Vagina (tissue), 2 donors: Measurements from ENCODE around the gene AUH. TPM values are rescaled to one million over a fixed set of nuclear protein-coding genes. Genes with fewer than 3 reads are reported as not detected.
"Not testable (repeated sequence)": the region's sequence is repeated elsewhere in the genome, so short reads cannot be mapped to it uniquely, and the experiment has no call there.

Experiments
- DNase-seq, 2 donors: peaks; one replicate each; pipeline ENCODE4 v3.0.0-alpha.2; 2017; ENCODE audit errors: extremely low spot score in 2 of 2
- H3K27ac ChIP-seq: fragments of 200-600 bp; sonication (generic); one replicate; pipeline ENCODE4 v1.5.1; 2019
- H3K27me3 ChIP-seq: fragments of 200-600 bp; sonication (generic); one replicate; pipeline ENCODE4 v1.5.1; 2019
- H3K36me3 ChIP-seq, 2 donors: fragments of 200-600 bp; sonication (generic); one replicate each; pipeline ENCODE4 v1.5.1; 2017 to 2019
- H3K4me1 ChIP-seq: fragments of 200-600 bp; sonication (generic); one replicate; pipeline ENCODE4 v1.5.1; 2019
- H3K4me3 ChIP-seq, 2 donors: fragments of 200-600 bp; sonication (generic); 1 replicate in 1 of 2; 2 replicates in 1 of 2; pipeline ENCODE4 v1.5.1; 2016 to 2019
- H3K9me3 ChIP-seq: fragments of 200-600 bp; sonication (generic); one replicate; pipeline ENCODE4 v1.5.1; 2019
- CTCF ChIP-seq, 3 experiments: fragments of 450-650 bp in 2 of 3; fragments of 200-600 bp in 1 of 3; sonication (generic) in 1 of 3; IDR thresholded peaks; one replicate each; pipeline ENCODE4 v1.5.1; 2017 to 2019; ENCODE audit warnings: antibody characterized with exemption in 3 of 3, mild to moderate bottlenecking in 2 of 3, moderate library complexity in 2 of 3
- POLR2A ChIP-seq, 2 donors: fragments of 450-650 bp; IDR thresholded peaks; one replicate each; pipeline ENCODE4 v1.6.1; 2017; ENCODE audit warnings: antibody characterized with exemption in 2 of 2, mild to moderate bottlenecking in 2 of 2, moderate library complexity in 2 of 2
- POLR2AphosphoS5 ChIP-seq, 2 donors: sonication (generic); formaldehyde crosslinking; IDR thresholded peaks; one replicate each; pipeline ENCODE4 v1.9.0; 2017; ENCODE audit warnings: antibody characterized with exemption in 2 of 2, mild to moderate bottlenecking in 2 of 2, low read depth in 1 of 2; ENCODE audit not compliant: insufficient read depth in 1 of 2
- intact Hi-C: fragments of 100-400 bp; cut with DNase I; formaldehyde crosslinking; loops from one replicate; pipeline ENCODE4 v1.15.1; 2023
- total RNA-seq: library from RNA; depleted of rRNA; stranded (reverse); fragments of >200 nt; gene quantifications from one replicate; pipeline ENCODE4 v1.2.3, GENCODE V29; 2016

Gene AUH
- total RNA-seq, 1 donor from 2014 or later, result 39.0 TPM

DNA sequence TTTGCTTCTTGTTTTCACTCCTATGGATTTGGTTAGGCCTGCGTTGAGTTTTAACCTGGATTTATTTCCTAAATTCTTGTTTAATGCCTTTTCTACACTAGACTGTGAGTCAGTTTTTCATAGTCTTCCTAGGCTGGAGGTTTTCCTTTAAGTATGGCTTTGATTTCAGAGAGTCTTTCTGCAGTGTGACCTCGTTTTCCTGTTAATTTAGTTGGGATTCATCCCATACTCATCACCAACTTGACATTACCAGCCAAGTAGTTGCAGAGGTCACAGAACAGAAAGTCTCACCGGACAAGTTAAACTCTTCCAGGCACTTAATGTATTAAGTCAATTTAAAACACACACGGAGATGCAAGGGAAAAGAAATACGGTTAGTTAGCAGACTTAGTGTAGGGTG, 29.7 kb upstream of the AUH start:
- Histone ChIP-seq H3K9me3 (no peaks in the 10 kb centered on the region), H3K4me3 (no peak overlapping the region), H3K27me3 (no peaks in the 10 kb centered on the region), H3K27ac (no peak overlapping the region), H3K4me1 (peaks cover 9% of the 10 kb centered on the region), H3K36me3 (no peaks in the 10 kb centered on the region)
- intact Hi-C loops, result no loop called here
- TF ChIP-seq POLR2AphosphoS5 (IDR thresholded peaks at IDR 0.05; ENCODE audit: insufficient read depth in 1 of 2, low read depth in 1 of 2) (no peak), POLR2A (IDR thresholded peaks at IDR 0.05) (no peak), CTCF (IDR thresholded peaks at IDR 0.05) (no peak)
- DNase-seq, result no peak

DNA sequence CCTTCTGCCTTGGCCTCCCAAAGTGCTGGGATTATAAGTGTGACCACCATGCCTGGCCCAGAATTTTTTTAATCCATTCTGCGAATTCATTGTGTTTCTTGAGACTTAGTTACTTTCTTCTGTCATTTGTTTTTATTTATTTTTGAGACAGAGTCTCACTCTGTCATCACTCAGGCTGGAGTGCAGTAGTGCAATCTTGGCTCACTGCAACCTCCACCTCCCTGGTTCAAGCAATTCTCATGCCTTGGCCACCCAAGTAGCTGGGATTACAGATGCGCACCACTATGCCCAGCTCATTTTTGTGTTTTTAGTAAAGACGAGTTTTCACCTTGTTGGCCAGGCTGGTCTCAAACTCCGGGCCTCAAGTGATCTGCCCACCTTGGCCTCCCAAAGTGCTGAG, 28.0 kb upstream of the AUH start:
- DNase-seq, result not testable (repeated sequence)

GRCh38 chr9:91386765-91387164, 25.0 kb upstream of the AUH start:
- Histone ChIP-seq H3K9me3 (no peaks in the 10 kb centered on the region), H3K4me3 (no peak overlapping the region), H3K36me3 (no peaks in the 10 kb centered on the region), H3K27me3 (no peaks in the 10 kb centered on the region), H3K27ac (no peak overlapping the region), H3K4me1 (no peaks in the 10 kb centered on the region)
- intact Hi-C loops, result no loop called here
- no peak for DNase-seq
- TF ChIP-seq POLR2AphosphoS5 (IDR thresholded peaks at IDR 0.05; ENCODE audit: insufficient read depth in 1 of 2, low read depth in 1 of 2) (no peak), CTCF (IDR thresholded peaks at IDR 0.05) (no peak), POLR2A (IDR thresholded peaks at IDR 0.05) (no peak)

More for the DNA sequence above, 28.0 kb upstream of the AUH start:
- H3K27ac ChIP-seq, H3K9me3 ChIP-seq, H3K36me3 ChIP-seq, H3K4me3 ChIP-seq, H3K4me1 ChIP-seq, intact Hi-C loops, H3K27me3 ChIP-seq: not testable (repeated sequence)

- H3K36me3 ChIP-seq, result no peaks in the 10 kb centered on the region
- no peak for TF ChIP-seq POLR2A (IDR thresholded peaks at IDR 0.05)
- no peak for TF ChIP-seq CTCF (IDR thresholded peaks at IDR 0.05)
- H3K4me1 ChIP-seq, result no peaks in the 10 kb centered on the region
- H3K9me3 ChIP-seq, result no peaks in the 10 kb centered on the region
- intact Hi-C loops, result no loop called here
- H3K27me3 ChIP-seq, result no peaks in the 10 kb centered on the region
- H3K27ac ChIP-seq, result no peak overlapping the region
- no peak overlapping the region for H3K4me3 ChIP-seq
- no peak for DNase-seq
Observed at GRCh38 chr9:91384954-91385353, 23.2 kb upstream of the AUH start.

DNA sequence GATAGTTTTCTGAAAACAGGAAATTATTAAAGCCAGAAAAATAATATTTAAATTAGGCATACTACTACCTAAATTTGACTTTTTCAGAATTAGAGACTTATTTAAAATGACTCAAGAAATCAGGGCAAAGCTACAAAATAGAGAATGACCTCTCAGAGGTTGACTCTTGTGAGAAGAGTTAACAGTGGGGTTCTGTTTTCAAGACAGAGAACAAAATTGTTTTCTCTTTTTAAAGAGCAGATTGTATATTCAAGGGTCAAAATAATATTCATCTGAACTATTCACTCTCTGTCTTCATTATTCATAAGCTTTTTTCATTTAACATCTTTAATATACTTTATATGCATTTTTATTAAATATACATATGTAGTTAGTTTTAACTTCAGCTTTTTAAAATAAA, 21.9 kb upstream of the AUH start:
- no peaks in the 10 kb centered on the region for H3K9me3 ChIP-seq
- no peak overlapping the region for H3K27ac ChIP-seq
- no peaks in the 10 kb centered on the region for H3K27me3 ChIP-seq
- TF ChIP-seq CTCF (IDR thresholded peaks at IDR 0.05) (no peak), POLR2A (IDR thresholded peaks at IDR 0.05) (no peak), POLR2AphosphoS5 (IDR thresholded peaks at IDR 0.05; ENCODE audit: insufficient read depth in 1 of 2, low read depth in 1 of 2) (no peak)
- intact Hi-C loops, result no loop called here
- no peaks in the 10 kb centered on the region for H3K36me3 ChIP-seq
- no peak overlapping the region for H3K4me3 ChIP-seq
- no peaks in the 10 kb centered on the region for H3K4me1 ChIP-seq
- no peak for DNase-seq

DNA sequence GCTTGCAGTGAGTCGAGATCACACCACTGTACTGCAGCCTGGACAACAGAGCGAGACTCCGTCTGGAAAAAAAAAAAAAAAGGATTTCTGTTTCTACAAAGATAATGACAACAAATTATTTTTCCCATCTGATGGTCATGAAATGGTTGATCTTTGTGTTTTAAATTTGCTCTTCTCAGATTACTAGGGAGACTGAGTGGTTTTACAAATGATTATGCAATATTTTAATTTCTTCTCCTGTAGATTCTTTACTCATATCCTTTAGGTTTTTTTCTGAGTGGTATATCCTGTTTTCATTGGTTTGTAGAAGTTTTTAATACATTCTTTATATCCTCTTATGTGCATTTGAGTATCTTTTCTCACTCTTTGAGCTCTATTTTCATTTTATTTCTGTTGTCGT, 20.6 kb upstream of the AUH start:
- TF ChIP-seq CTCF (IDR thresholded peaks at IDR 0.05) (no peak), POLR2AphosphoS5 (IDR thresholded peaks at IDR 0.05; ENCODE audit: insufficient read depth in 1 of 2, low read depth in 1 of 2) (no peak), POLR2A (IDR thresholded peaks at IDR 0.05) (no peak)
- intact Hi-C loops, result no loop called here
- H3K9me3 ChIP-seq, result no peaks in the 10 kb centered on the region
- H3K4me1 ChIP-seq, result no peaks in the 10 kb centered on the region
- H3K4me3 ChIP-seq, result no peak overlapping the region
- no peak overlapping the region for H3K27ac ChIP-seq
- no peak for DNase-seq
- H3K36me3 ChIP-seq, result no peaks in the 10 kb centered on the region
- no peaks in the 10 kb centered on the region for H3K27me3 ChIP-seq
